ENCODE data around the gene TAS2R30.
"Not testable (repeated sequence)": the region's sequence is repeated elsewhere in the genome, so short reads cannot be mapped to it uniquely, and the experiment has no call there.

GRCh38 chr12:11114130-11114529 lies 20.3 kb downstream of the TAS2R30 start:
- TF ChIP-seq CTCF, POLR2A (IDR thresholded peaks at IDR 0.05): not testable (repeated sequence)
